Neural cell (in vitro differentiated cells): ENCODE measurements around the gene ZCCHC14.

Source experiments
- CTCF ChIP-seq: fragments of 450-650 bp; IDR thresholded peaks from 2 replicates; pipeline ENCODE4 v1.5.1; 2014; ENCODE audit warnings: antibody characterized with exemption, mild to moderate bottlenecking, moderate library complexity; ENCODE audit not compliant: poor library complexity, severe bottlenecking
- EZH2 ChIP-seq: fragments of 200-600, 300-800 bp; shearing (Covaris generic), sonication (generic); IDR thresholded peaks from 2 replicates; pipeline ENCODE4 v1.6.1; 2014; ENCODE audit warnings: antibody characterized with exemption, low read length, borderline replicate concordance, mild to moderate bottlenecking; ENCODE audit not compliant: insufficient read depth, poor library complexity, severe bottlenecking
- POLR2AphosphoS5 ChIP-seq: IDR thresholded peaks from 2 replicates; pipeline ENCODE4 v1.6.1; 2012
- TAF1 ChIP-seq: IDR thresholded peaks from 2 replicates; pipeline ENCODE4 v1.6.1; 2012; ENCODE audit warnings: low read depth

- no peak for TF ChIP-seq CTCF
- no peak for TF ChIP-seq EZH2
- no peak for TF ChIP-seq TAF1
- no peak for TF ChIP-seq POLR2AphosphoS5
Observed at GRCh38 chr16:87505834-87506233, 13.0 kb upstream of the ZCCHC14 start.
